Psoas muscle (tissue), 8 donors: Measurements from ENCODE around the gene ESRRG. TPM values are rescaled to one million over a fixed set of nuclear protein-coding genes. Genes with fewer than 3 reads are reported as not detected.

ENCODE experiments used
- ATAC-seq, 4 donors: fragments of 200-7000 bp; cut with Tn5 transposase; one replicate each; pipeline ENCODE4 v1.9.1; 2020; ENCODE audit warnings: moderate library complexity in 3 of 4, mild to moderate bottlenecking in 2 of 4
- DNase-seq, 2 donors: peaks; one replicate each; pipeline ENCODE4 v3.0.0-alpha.2; 2020
- H3K27ac ChIP-seq: fragments of 200-600 bp; one replicate; pipeline ENCODE4 v1.8.0; 2022
- H3K27me3 ChIP-seq, 3 donors: fragments of 200-600 bp in 1 of 3; one replicate each; pipeline versions ENCODE4 v1.6.1 to v1.8.0; 2013 to 2022; ENCODE audit warnings: low read length in 2 of 3, mild to moderate bottlenecking in 2 of 3, moderate library complexity in 1 of 3; ENCODE audit not compliant: insufficient read depth in 3 of 3
- H3K36me3 ChIP-seq, 2 donors: fragments of 200-600 bp in 1 of 2; one replicate each; pipeline versions ENCODE4 v1.6.1 to v1.8.0; 2013 to 2022; ENCODE audit warnings: low read depth in 1 of 2, mild to moderate bottlenecking in 1 of 2, moderate library complexity in 1 of 2; ENCODE audit not compliant: insufficient read depth in 1 of 2
- H3K4me1 ChIP-seq: fragments of 200-600 bp; one replicate; pipeline ENCODE4 v1.8.0; 2022
- H3K4me3 ChIP-seq: fragments of 200-600 bp; one replicate; pipeline ENCODE4 v1.8.0; 2022; ENCODE audit warnings: mild to moderate bottlenecking
- H3K9me3 ChIP-seq: fragments of 200-600 bp; one replicate; pipeline ENCODE4 v1.8.0; 2022
- WGBS, 3 donors: extraction: QIAGEN DNeasy Blood & Tissue Kit; methylation state at CpG; one replicate each; pipeline versions ENCODE4 v1.1.6 to v1.1.7; 2013; 5-methylcytosine and 5-hydroxymethylcytosine counted together
- intact Hi-C, 2 donors: fragments of 100-400 bp; cut with DNase I; formaldehyde crosslinking; loops; one replicate each; pipeline versions ENCODE4 v1.11.0 to v1.14.2; 2022
- polyA plus RNA-seq, 3 donors: library from polyadenylated mRNA; stranded (reverse); fragments of 200-250 nt; gene quantifications; one replicate each; pipeline ENCODE4 v1.2.3, GENCODE V29; 2013
- total RNA-seq, 4 donors: library from RNA; stranded (reverse); fragmentation: NEBNext Ultra II Directional in 2 of 4; extraction: Animal tissue kit (Norgen Biotek cat#: 25700) in 2 of 4; gene quantifications; one replicate each; pipeline versions ENCODE4 v1.2.1 to v1.2.4, GENCODE V29; 2021 to 2023
- TF ChIP-seq, protein P1 (sequence below): fragments of 200-600 bp; IDR thresholded peaks from one replicate; pipeline ENCODE4 v1.8.0; 2022; ENCODE audit warnings: antibody characterized with exemption
- donor health status: healthy with polysubstance abuse.
- donor health status: DM: no; HTN: no; CAD: no; lungs with moderate emphysema.
- donor health status: Bipolar disorder and iron deficiency.
- donor health status: healthy.
- donor health status: DM: yes; HTN: yes; CAD: no.
- donor health status: DM: no; HTN: no; CAD: no.
- donor health status: DM: no; HTN: no; CAD: no.
- donor health status: DM: yes; HTN: yes; CAD: no.

ESRRG gene
- total and polyA plus RNA-seq, 7 donors, result 2.5 to 34.4 (median 5.3) TPM

DNA sequence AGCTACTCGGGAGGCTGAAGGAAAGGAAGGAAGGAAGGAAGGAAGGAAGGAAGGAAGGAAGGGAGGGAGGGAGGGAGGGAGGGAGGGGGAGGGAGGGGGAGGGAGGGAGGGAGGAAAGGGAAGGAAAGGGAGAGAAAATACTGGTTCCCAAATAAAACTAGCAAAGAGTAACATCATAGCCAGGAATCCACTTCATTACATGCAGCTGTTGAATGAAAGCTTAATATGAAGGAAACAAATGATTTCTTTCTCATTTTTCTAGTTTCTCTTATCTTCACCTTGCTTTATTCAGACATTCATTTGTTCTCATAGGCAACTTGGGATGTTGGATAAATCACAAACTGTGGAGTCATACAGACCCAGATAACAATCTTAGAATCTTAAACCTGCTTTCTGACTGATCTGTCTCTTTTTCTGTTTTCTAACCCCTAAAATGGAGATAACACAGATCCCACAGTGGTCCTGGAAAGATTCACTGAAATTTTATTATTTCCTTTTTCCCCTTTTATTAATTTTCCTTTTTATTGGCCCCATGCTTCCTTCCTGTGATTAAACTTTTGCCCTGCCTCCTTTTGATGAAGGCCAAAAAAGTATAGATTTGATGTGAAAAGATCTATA, 247.5 kb downstream of the ESRRG start:
- Histone ChIP-seq H3K27ac (no peak overlapping the region), H3K4me1 (no peaks in the 10 kb centered on the region), H3K36me3 (no peaks in the 10 kb centered on the region), H3K27me3 (no peaks in the 10 kb centered on the region), H3K4me3 (no peak overlapping the region), H3K9me3 (no peaks in the 10 kb centered on the region)
- 47% methylated on average over 1 of the region's 1 CpG; no CpG with 5 or more reads in 2 of the 3 donors for WGBS, 3 donors
- intact Hi-C loops, result no loop called here
- no peak for DNase-seq
- TF ChIP-seq, protein P1, sequence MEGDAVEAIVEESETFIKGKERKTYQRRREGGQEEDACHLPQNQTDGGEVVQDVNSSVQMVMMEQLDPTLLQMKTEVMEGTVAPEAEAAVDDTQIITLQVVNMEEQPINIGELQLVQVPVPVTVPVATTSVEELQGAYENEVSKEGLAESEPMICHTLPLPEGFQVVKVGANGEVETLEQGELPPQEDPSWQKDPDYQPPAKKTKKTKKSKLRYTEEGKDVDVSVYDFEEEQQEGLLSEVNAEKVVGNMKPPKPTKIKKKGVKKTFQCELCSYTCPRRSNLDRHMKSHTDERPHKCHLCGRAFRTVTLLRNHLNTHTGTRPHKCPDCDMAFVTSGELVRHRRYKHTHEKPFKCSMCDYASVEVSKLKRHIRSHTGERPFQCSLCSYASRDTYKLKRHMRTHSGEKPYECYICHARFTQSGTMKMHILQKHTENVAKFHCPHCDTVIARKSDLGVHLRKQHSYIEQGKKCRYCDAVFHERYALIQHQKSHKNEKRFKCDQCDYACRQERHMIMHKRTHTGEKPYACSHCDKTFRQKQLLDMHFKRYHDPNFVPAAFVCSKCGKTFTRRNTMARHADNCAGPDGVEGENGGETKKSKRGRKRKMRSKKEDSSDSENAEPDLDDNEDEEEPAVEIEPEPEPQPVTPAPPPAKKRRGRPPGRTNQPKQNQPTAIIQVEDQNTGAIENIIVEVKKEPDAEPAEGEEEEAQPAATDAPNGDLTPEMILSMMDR, result no peak
- no peak for ATAC-seq

DNA sequence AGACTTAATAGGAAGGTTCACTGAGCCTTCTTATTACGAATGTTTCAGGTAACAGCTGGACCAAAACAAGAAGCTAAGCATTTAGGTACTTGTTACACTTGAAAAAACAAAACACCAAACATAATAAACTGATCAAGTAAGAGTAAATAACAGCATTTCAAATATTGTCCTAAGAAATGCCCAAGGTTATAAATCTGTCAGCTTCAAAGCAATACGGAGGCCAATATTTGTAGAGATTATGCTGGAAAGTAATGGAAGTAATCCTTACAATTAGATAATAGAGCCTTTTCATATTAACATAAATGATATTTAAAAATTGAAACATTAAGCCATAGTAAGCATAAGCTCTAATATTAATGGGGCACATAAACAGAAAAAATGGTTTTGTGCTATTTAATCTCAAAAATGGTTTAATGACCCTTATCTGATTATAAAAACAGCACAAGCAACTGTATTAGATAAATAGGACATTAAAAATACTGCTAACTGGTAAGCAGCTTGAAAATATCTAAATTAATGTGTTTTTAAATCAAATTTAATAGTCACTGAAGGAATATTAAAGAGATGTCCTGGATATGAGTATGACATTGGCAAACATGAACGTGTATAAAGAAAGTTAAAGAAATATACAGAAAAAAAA, 256.9 kb downstream of the ESRRG start:
- ATAC-seq, result no peak
- WGBS, 3 donors, result 75 to 85% (median 84%) methylated on average over 3 of the region's 3 CpGs

DNA sequence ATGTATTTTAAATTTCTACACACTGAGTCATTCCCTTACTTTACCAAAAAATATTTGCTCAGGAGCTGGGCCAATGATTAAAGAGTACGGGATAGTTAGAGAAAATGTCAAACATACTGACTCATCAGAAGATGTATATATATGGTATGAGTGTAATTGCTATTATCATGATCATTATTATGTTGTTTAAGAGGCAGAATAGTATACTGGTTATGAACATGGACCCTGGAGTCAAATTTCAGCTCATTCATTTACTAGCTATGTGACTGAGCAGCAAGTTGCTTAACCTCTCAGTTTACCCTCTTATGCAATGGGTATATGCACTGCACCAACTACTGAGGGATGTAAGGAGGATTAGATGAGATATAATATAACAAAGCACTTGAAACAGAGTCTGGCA, 258.7 kb downstream of the ESRRG start:
- Histone ChIP-seq H3K4me1 (no peaks in the 10 kb centered on the region), H3K27ac (no peak overlapping the region), H3K4me3 (no peak overlapping the region), H3K27me3 (no peaks in the 10 kb centered on the region), H3K36me3 (no peaks in the 10 kb centered on the region), H3K9me3 (no peaks in the 10 kb centered on the region)
- intact Hi-C loops, result no loop called here
- TF ChIP-seq, protein P1, result no peak
- WGBS, 3 donors, result 66 to 83% (median 78%) methylated on average over 1 of the region's 1 CpG
- ATAC-seq, result no peak
- DNase-seq, result no peak

More for the DNA sequence above, 256.9 kb downstream of the ESRRG start:
- H3K27ac ChIP-seq, result no peak overlapping the region
- intact Hi-C loops, result loop anchor here in 1 of 2 donors (5.0 kb wide), 1 partner anchor 711 kb away; no protein-coding TSS in a partner anchor
- H3K36me3 ChIP-seq, result no peaks in the 10 kb centered on the region
- no peak for DNase-seq
- H3K27me3 ChIP-seq, result no peaks in the 10 kb centered on the region
- no peak overlapping the region for H3K4me3 ChIP-seq
- TF ChIP-seq, protein P1, result no peak
- H3K9me3 ChIP-seq, result no peaks in the 10 kb centered on the region
- H3K4me1 ChIP-seq, result no peaks in the 10 kb centered on the region

DNA sequence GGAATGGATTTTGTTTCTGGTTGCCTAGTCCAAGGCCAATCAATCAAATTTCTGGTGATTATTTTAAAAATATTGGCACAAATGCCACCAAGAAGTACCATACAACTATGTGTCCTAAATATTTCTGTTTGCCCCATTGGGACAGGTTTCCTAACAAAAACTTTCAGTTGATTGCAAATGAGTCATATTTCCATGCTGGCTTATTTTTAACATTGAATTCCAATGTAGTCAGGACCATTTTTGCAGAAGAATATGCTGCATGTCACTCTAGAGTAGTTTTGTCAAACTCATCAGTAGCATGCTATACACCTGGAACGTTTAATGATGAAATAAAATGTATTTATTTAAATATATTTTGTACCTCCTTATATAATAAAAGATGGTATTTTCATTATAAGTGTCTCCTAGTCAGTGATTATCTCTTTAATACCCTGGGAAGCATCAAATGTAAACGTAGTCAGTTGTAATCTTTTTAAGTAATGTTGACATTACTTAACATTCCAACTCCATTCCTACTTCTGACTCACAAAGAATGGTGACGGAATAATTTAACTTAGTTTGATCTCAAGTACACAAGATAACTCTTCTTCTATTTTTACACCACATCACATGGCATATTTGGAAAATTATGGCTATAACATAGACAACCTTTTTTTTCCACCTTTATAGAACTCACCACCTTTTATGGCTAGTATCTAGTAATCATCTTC, 261.0 kb downstream of the ESRRG start:
- H3K9me3 ChIP-seq, result no peaks in the 10 kb centered on the region
- TF ChIP-seq, protein P1, result no peak
- 74 to 79% (median 78%) methylated on average over 3 of the region's 3 CpGs for WGBS, 3 donors
- H3K27me3 ChIP-seq, result no peaks in the 10 kb centered on the region
- no peak for DNase-seq
- H3K4me1 ChIP-seq, result no peaks in the 10 kb centered on the region
- no peak for ATAC-seq
- no peaks in the 10 kb centered on the region for H3K36me3 ChIP-seq
- H3K4me3 ChIP-seq, result no peak overlapping the region
- intact Hi-C loops, result no loop called here
- no peak overlapping the region for H3K27ac ChIP-seq
